Measurements from ENCODE around the gene SIAE. TPM values are rescaled to one million over a fixed set of nuclear protein-coding genes. Genes with fewer than 3 reads are reported as not detected.
A peak's percentile ranks its signal among the peaks of the same experiment; 100 is the strongest.

The SIAE gene
- total RNA-seq, 3 donors from 2014 or later, result 81.7 to 232 (median 147) TPM

- peak; percentile 22 for ATAC-seq
- intact Hi-C loops (cut with DNase I, micrococcal nuclease), result loop anchor here in 1 of 2 donors (5.0 kb wide), 1 partner anchor 168 kb away; no protein-coding TSS in a partner anchor
- H3K4me1 ChIP-seq (ENCODE audit: low read depth), result peaks cover 7% of the 10 kb centered on the region
- no peaks in the 10 kb centered on the region for H3K36me3 ChIP-seq (ENCODE audit: low read depth)
- H3K9me3 ChIP-seq, result no peaks in the 10 kb centered on the region
- no peak overlapping the region for H3K4me3 ChIP-seq
- DNase-seq, result peak in 2 of 3 donors; percentile 33 to 81
- TF ChIP-seq CTCF (IDR thresholded peaks at IDR 0.05), result peak; percentile 53
These were observed 4.3 kb downstream of the SIAE start for GRCh38 chr11:124669193-124669592.

DNA sequence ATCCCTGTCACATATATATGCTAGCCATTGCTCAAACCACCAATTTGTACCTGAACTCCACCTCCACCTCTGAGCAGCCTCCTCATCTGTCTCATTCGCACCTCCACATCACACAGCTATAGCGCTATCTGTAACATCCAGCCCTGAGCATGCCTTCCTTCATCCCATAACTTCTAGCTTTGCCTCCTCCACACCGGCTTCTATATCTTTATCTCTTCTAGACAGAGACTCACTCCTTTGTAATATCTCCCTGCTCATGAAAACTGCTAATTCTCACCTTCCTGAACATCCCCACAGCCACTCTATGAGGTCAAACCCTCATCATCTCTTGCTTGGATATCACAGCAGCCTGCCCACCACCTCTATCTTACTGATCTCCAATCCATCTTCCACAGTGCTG is 5.9 kb downstream of the SIAE start:
- intact Hi-C loops (cut with DNase I, micrococcal nuclease), result loop anchor here in 1 of 2 donors (5.0 kb wide), 1 partner anchor 170 kb away; no protein-coding TSS in a partner anchor
- H3K9me3 ChIP-seq, result no peaks in the 10 kb centered on the region
- no peak for TF ChIP-seq CTCF (IDR thresholded peaks at IDR 0.05)
- H3K4me3 ChIP-seq, result no peak overlapping the region
- DNase-seq (no peak), ATAC-seq (no peak)
- peaks cover 7% of the 10 kb centered on the region for H3K4me1 ChIP-seq (ENCODE audit: low read depth)
- no peaks in the 10 kb centered on the region for H3K36me3 ChIP-seq (ENCODE audit: low read depth)

DNA sequence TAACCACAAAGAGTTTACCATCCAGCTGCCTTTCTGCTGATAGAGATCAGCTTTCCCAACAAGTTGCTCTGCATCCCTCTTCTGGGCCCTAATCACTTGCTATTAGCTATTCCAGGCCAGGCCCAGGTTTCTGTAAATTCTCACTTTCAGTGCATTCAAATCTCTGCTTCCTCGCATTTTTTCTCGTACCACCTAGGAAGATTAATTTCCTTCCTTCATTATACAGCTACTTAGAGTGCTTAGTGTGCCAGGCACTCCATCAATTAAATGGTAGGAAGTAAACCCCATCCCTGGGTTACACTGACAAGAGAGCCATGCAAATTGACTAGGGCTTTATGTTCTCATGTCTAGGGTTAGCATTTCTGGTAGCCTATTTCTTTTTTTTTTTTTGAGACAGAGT is 9.7 kb downstream of the SIAE start:
- DNase-seq (no peak), ATAC-seq (no peak)
- Histone ChIP-seq H3K9me3 (no peaks in the 10 kb centered on the region), H3K4me1 (ENCODE audit: low read depth) (no peaks in the 10 kb centered on the region), H3K36me3 (ENCODE audit: low read depth) (no peaks in the 10 kb centered on the region), H3K4me3 (no peak overlapping the region)
- no peak for TF ChIP-seq CTCF (IDR thresholded peaks at IDR 0.05)
- intact Hi-C loops (cut with DNase I, micrococcal nuclease), result no loop called here

- H3K9me3 ChIP-seq, result no peaks in the 10 kb centered on the region
- intact Hi-C loops (cut with DNase I, micrococcal nuclease), result no loop called here
- H3K4me1 ChIP-seq (ENCODE audit: low read depth), result no peaks in the 10 kb centered on the region
- no peak overlapping the region for H3K4me3 ChIP-seq
- DNase-seq (no peak), ATAC-seq (no peak)
- H3K36me3 ChIP-seq (ENCODE audit: low read depth), result no peaks in the 10 kb centered on the region
- TF ChIP-seq CTCF (IDR thresholded peaks at IDR 0.05), result no peak
These were observed 11.4 kb downstream of the SIAE start for GRCh38 chr11:124662106-124662505.

- ATAC-seq, result no peak
- intact Hi-C loops (cut with DNase I, micrococcal nuclease), result no loop called here
- H3K9me3 ChIP-seq, result no peaks in the 10 kb centered on the region
These were observed 12.0 kb downstream of the SIAE start for GRCh38 chr11:124661553-124661952.

More at GRCh38 chr11:124661553-124661952, 12.0 kb downstream of the SIAE start:
- DNase-seq, result no peak
- TF ChIP-seq CTCF (IDR thresholded peaks at IDR 0.05), result no peak
- Histone ChIP-seq H3K4me3 (no peak overlapping the region), H3K4me1 (ENCODE audit: low read depth) (no peaks in the 10 kb centered on the region), H3K36me3 (ENCODE audit: low read depth) (no peaks in the 10 kb centered on the region)
